ENCODE results near the gene NUTM2F. TPM values are rescaled to one million over a fixed set of nuclear protein-coding genes. Genes with fewer than 3 reads are reported as not detected.

Gene NUTM2F
- total and polyA plus RNA-seq, 2 experiments from 2014 or later, result not detected

- TF ChIP-seq EZH2phosphoT487 (IDR thresholded peaks at IDR 0.05; ENCODE audit: insufficient read depth, low read depth) (no peak), EZH2 (IDR thresholded peaks at IDR 0.05; ENCODE audit: insufficient read depth, poor library complexity, severe bottlenecking) (no peak)
- H3F3A ChIP-seq (ENCODE audit: insufficient read depth), result no peaks in the 10 kb centered on the region
These were observed 58.4 kb downstream of the NUTM2F start for GRCh38 chr9:94270009-94270408.

GRCh38 chr9:94269264-94269663 lies 59.2 kb downstream of the NUTM2F start:
- Histone ChIP-seq H3K9ac (no peak overlapping the region), H3K4me3 (no peak overlapping the region), H4K20me1 (ENCODE audit: insufficient read depth) (no peaks in the 10 kb centered on the region), H3K79me2 (ENCODE audit: insufficient read depth) (peaks cover 38% of the 10 kb centered on the region), H3K4me1 (ENCODE audit: insufficient read depth) (no peaks in the 10 kb centered on the region), H2AFZ (no peak overlapping the region), H3F3A (ENCODE audit: insufficient read depth) (no peaks in the 10 kb centered on the region), H3K27me3 (replicated peaks; ENCODE audit: insufficient read depth) (no peaks in the 10 kb centered on the region), H3K27ac (no peak overlapping the region), H3K4me2 (ENCODE audit: unreplicated experiment) (no peak overlapping the region), H3K36me3 (ENCODE audit: low read depth) (no peaks in the 10 kb centered on the region), H3K9me3 (ENCODE audit: low read depth) (no peaks in the 10 kb centered on the region), H3K9me2 (ENCODE audit: insufficient read depth) (no peaks in the 10 kb centered on the region)
- TF ChIP-seq EZH2 (IDR thresholded peaks at IDR 0.05; ENCODE audit: insufficient read depth, poor library complexity, severe bottlenecking), result no peak
- TF ChIP-seq EZH2phosphoT487 (IDR thresholded peaks at IDR 0.05; ENCODE audit: insufficient read depth, low read depth), result no peak
- in situ Hi-C loops (cut with MboI), result no loop called here
- WGBS, 2 experiments (ENCODE audit: low coverage in 1 of 2, low lambda C conversion rate in 2 of 2, missing lambda C conversion rate in 2 of 2), result 98 to 100% methylated on average over 8 of the region's 8 CpGs
- DNase-seq, result no peak

More at GRCh38 chr9:94270009-94270408, 58.4 kb downstream of the NUTM2F start:
- in situ Hi-C loops (cut with MboI), result no loop called here
- no peak overlapping the region for H2AFZ ChIP-seq
- H3K4me2 ChIP-seq (ENCODE audit: unreplicated experiment), result no peak overlapping the region
- H3K79me2 ChIP-seq (ENCODE audit: insufficient read depth), result peaks cover 34% of the 10 kb centered on the region
- no peaks in the 10 kb centered on the region for H4K20me1 ChIP-seq (ENCODE audit: insufficient read depth)
- no peak overlapping the region for H3K4me3 ChIP-seq
- H3K9me3 ChIP-seq (ENCODE audit: low read depth), result no peaks in the 10 kb centered on the region
- H3K9ac ChIP-seq, result no peak overlapping the region
- no peaks in the 10 kb centered on the region for H3K27me3 ChIP-seq (replicated peaks; ENCODE audit: insufficient read depth)
- H3K36me3 ChIP-seq (ENCODE audit: low read depth), result no peaks in the 10 kb centered on the region
- no peaks in the 10 kb centered on the region for H3K9me2 ChIP-seq (ENCODE audit: insufficient read depth)
- 75 to 100% methylated on average over 1 of the region's 1 CpG for WGBS, 2 experiments (ENCODE audit: low coverage in 1 of 2, low lambda C conversion rate in 2 of 2, missing lambda C conversion rate in 2 of 2)
- H3K4me1 ChIP-seq (ENCODE audit: insufficient read depth), result no peaks in the 10 kb centered on the region
- H3K27ac ChIP-seq, result no peak overlapping the region
- no peak for DNase-seq

Other genes with a start within 250 kb of the NUTM2F start
- 6.1 and 11.4 TPM in 2 replicates for gene PTPDC1, start 244.2 kb downstream of the NUTM2F start, total RNA-seq (2014; rRNA removed; shearing (Covaris generic))
- gene PTPDC1, start 244.2 kb downstream of the NUTM2F start, polyA plus RNA-seq (2016; fragmentation: Nextera tagmentation; extraction: Ambion mirVana), result 4.4 and 4.5 TPM in 2 replicates
- 0.54 and 1.8 TPM in 2 replicates for gene ZNF169, start 69.3 kb downstream of the NUTM2F start, total RNA-seq (2014; rRNA removed; shearing (Covaris generic))
- gene ZNF169, start 69.3 kb downstream of the NUTM2F start, polyA plus RNA-seq (2016; fragmentation: Nextera tagmentation; extraction: Ambion mirVana), result 1.4 and 2.2 TPM in 2 replicates
- gene PCAT7, start 226.4 kb upstream of the NUTM2F start, total RNA-seq (2014; rRNA removed; shearing (Covaris generic)), result not detected in 2 replicates
- gene PCAT7, start 226.4 kb upstream of the NUTM2F start, polyA plus RNA-seq (2016; fragmentation: Nextera tagmentation; extraction: Ambion mirVana), result not detected in 2 replicates